Fibroblast of lung (primary cell): ENCODE results near the gene MELTF.

Source experiments
- CTCF ChIP-seq, 2 donors: IDR thresholded peaks in 1 of 2; conservative IDR thresholded peaks in 1 of 2; 1 replicate in 1 of 2; 2 replicates in 1 of 2; pipeline ENCODE4 v1.5.1; 2011 to 2012; ENCODE audit warnings: low read length in 2 of 2, control low read depth in 1 of 2, inconsistent platforms in 1 of 2, low read depth in 1 of 2, mild to moderate bottlenecking in 1 of 2
- EZH2 ChIP-seq: IDR thresholded peaks from 2 replicates; pipeline ENCODE4 v1.5.1; 2012; ENCODE audit warnings: low read length, control low read depth, mild to moderate bottlenecking; ENCODE audit errors: missing control alignments

GRCh38 chr3:196967412-196968232, 62.0 kb downstream of the MELTF start:
- TF ChIP-seq CTCF (conservative IDR thresholded peaks at IDR 0.05 in 1 of 2, IDR thresholded peaks at IDR 0.05 in 1 of 2; ENCODE audit: low read depth in 1 of 2, low read length in 2 of 2): no peak
- no peak for TF ChIP-seq EZH2
